Suppressor macrophage treated with lipopolysaccharide for 4 hours (primary cell): ENCODE data around the gene ARHGAP40.

ENCODE experiments used
- DNase-seq: peaks from one replicate; pipeline ENCODE4 v3.0.0-alpha.2; 2020

The ARHGAP40 gene

GRCh38 chr20:38620441-38620840, 18.8 kb downstream of the ARHGAP40 start:
- no peak for DNase-seq

DNA sequence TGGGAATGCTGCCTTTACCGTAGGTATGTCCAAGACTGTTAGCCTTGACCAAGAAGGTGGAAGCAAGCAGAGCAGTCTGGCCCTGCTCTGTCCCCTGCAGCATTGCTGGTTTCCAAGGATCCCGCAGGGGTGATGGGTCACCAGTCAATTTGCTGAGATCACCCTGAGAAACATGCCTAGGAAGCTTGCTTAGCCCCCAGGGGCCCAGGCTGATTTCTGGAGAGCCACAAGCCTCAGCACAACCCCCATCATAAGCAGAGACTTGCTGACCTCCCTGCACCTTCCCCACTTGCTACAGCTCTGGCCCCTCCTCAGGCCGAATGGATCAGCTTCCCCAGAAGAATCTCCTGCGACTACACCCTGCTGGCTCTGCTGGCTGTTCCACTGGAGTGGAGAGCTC, 21.5 kb downstream of the ARHGAP40 start:
- no peak for DNase-seq

DNA sequence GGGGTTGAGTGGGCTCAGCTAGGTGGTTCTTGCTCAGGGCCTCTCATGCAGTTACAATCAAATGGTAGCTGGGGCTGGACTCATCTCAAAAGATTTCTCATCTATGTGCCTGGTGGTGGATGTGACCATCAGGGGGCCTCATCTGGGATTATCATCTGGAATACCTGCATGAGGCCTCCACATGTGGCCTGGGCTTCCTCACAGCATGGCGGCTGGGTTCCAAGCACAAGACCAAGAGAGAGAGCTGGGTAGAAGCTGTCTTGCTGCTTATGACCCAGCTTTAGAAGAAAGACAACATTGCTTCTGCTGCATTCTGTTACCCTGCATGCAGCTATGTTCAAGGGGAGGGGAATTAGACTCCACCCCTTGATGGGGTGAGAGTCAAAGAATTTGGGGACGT, 22.5 kb downstream of the ARHGAP40 start:
- no peak for DNase-seq

DNA sequence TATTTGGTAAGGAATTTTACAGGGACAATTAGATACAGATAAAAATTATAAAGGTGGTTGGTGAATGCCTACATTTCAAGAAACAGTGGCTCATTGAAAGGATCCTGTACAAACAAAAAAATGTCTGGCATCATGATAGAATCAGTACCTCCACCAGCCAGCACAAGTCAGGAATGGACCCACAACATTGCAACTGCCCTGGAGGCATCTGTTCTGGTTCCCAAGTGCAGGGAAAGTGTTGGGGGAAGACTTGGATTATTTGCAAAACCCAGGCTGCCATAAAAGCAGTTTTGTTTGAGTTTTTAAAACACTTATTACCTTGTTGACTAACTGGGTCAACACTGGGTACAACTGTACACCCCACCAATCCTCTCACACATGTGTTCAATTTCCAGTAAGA, 24.3 kb downstream of the ARHGAP40 start:
- DNase-seq, result no peak

GRCh38 chr20:38626921-38627659, 25.5 kb downstream of the ARHGAP40 start:
- no peak for DNase-seq

GRCh38 chr20:38628580-38629470, 27.2 kb downstream of the ARHGAP40 start:
- no peak for DNase-seq

DNA sequence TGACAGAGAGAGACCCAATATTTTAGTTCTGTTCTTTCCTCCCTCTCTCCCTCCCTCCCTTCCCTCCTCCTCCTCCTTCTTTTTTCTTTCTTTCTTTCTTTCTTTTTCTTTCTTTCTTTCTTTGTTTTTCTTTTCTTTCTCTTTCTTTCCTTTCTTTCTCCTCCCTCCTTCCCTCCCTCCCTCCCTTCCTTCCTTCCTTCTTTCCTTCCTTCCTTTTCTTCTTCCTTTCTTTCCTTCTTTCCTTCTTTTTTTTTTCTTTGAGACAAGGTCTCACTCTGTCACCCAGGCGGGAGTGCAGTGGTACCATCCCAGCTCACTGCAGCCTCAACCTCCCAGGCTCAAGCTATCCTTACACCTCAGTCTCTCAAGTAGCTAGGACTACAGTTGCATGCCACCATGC, 28.4 kb downstream of the ARHGAP40 start:
- no peak for DNase-seq

GRCh38 chr20:38630727-38631126, 29.1 kb downstream of the ARHGAP40 start:
- no peak for DNase-seq

- DNase-seq, result no peak
Observed at GRCh38 chr20:38631155-38632022, 29.8 kb downstream of the ARHGAP40 start.

GRCh38 chr20:38633577-38634093, 32.0 kb downstream of the ARHGAP40 start:
- DNase-seq, result peak; percentile 69

DNA sequence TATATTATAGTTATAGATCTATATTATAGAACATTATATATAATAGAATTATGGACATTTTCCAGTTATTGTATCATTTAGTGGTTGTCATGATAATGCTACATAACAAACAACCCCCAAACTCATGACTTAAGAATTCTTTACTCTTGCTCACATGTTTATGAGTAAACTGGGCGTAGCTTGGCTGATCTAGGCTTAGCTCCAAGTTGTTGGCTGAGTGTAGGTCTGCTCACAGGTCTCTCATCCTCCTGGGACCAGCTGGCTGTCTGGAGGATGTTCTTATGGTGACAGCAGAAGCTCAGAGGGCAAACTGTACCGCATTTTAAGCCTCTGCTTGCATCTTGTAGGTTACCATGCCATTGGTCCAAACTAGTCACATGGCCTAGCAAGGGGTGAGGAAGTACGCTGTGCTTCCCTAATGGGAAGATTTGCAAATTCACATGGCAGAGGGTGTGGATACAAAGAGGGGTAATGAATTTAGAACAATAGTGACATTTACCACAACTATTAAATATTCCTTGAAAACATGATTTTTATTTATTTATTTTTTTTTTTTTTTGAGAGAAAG, 34.2 kb downstream of the ARHGAP40 start:
- DNase-seq, result peak; percentile 8

GRCh38 chr20:38640521-38640920, 38.9 kb downstream of the ARHGAP40 start:
- no peak for DNase-seq

- DNase-seq, result no peak
Observed at GRCh38 chr20:38642498-38642897, 40.9 kb downstream of the ARHGAP40 start.

DNA sequence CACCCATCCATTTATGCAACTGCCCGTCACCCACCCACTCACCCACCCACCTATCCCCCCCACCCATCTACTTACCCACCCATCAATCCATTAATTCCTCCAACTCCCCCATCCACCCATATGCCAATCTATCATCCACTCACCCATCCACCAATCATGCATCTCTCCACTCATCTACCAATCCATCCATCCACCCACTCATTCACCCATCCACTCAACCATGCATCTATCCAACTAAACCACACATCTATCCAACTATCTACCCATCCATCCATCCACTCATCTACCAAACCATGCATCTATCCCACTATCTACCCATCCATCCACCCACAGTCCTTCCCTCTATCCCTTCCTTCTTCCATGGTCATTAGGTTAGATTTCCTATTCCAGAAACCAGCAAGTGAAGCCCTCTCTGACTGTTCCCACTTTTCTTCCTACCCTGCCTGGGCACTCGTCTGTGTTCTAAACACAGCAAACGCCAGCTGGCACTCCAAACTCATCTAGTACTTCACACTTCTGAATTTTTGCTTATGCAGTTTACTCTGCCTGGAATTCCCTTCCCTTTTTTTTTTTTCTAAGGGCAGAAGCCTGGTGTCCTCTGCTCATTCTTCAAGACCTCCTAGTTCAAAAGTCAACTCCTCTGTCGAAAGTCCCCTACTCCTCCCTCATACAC, 43.1 kb downstream of the ARHGAP40 start:
- DNase-seq, result no peak

GRCh38 chr20:38645351-38645750, 43.7 kb downstream of the ARHGAP40 start:
- DNase-seq, result no peak

DNA sequence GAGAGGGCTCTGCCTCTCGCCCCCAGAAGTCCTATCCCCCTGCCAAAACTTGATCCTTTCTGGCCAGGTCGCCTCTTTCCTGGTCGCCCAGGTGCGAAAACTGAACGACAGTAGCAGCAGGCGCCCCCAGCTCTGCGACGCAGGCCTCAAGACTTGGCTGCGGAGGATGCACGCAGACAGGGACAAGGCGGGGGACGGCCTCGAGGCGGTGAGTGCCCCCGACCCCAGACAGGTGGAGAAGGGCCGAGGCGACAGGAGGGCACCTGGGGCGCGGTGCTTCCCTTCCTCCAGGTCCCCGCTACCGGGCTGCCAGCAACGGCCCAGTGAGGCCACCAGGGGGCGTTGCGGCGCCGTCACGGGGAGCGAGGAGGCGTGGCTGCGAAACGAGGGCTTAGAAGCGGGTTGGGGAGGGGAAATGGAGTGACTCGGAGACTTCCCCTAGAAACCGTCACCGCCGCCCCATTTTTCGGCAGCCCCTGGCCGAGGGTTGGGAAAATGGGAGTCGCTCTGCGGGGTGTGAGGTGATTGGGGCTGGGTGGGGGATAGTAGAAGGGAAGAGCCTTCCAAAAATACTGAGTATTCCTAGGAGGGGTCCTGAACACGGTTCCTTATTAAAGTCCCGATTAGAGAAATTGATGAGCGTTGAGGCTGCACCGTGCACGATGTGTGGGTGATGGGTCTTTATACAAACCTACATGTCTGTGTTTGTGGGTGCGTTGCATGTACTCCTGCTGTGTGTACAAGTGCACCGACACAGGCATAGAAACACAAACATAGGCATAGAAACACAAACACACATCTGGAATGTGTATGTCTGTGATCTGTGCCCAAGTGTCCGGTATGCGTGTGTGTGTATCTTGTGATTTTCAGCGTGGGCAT, 44.6 kb downstream of the ARHGAP40 start:
- DNase-seq, result peak; percentile 82

- DNase-seq, result no peak
Observed at GRCh38 chr20:38649275-38649891, 47.8 kb downstream of the ARHGAP40 start.

- DNase-seq, result no peak
Observed at GRCh38 chr20:38650010-38650409, 48.4 kb downstream of the ARHGAP40 start.

DNA sequence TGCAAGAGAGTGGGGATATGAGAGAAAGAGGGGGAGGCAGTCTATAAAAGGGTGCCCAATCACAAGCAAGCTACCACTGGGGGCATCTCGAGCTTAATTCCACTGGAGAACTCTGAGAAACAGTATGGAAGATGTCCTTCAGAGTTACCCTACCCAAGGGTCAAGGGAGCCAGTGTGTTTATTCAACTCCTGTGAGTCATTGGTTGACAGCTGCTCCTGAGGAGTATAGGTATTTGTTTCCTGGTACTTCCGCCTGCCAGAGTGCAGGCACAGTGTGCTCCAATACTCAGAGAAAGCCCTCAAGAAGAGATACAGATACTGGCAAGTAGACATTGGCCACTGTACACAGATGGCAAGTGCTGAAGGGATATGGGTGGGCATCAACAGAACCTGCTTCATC, 49.5 kb downstream of the ARHGAP40 start:
- DNase-seq, result no peak

GRCh38 chr20:38651562-38651961, 50.0 kb downstream of the ARHGAP40 start:
- DNase-seq, result no peak
